ENCODE results near the gene NDUFB4.

DNA sequence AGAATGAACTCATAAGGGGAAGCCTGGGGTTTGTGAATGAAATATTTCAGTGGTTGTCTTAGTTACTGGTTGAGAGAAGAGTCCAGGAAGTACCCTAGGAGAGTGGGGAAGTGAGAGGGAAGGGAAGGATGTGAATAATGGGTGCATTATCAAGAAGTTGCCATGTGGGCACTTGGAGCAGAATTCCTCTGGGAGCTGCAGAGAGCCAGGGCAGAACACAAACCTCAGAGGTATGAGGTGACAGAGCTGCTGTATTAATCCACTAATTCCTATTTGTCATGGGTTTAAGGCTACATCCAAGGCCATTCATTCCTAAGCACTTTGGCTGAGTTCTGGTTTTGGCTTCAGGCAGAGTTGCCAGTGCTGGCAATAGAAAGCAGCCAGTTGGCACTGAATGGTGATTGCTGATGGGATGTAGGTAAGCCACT lies 29.0 kb downstream of the NDUFB4 start:
- TF ChIP-seq, protein P1, sequence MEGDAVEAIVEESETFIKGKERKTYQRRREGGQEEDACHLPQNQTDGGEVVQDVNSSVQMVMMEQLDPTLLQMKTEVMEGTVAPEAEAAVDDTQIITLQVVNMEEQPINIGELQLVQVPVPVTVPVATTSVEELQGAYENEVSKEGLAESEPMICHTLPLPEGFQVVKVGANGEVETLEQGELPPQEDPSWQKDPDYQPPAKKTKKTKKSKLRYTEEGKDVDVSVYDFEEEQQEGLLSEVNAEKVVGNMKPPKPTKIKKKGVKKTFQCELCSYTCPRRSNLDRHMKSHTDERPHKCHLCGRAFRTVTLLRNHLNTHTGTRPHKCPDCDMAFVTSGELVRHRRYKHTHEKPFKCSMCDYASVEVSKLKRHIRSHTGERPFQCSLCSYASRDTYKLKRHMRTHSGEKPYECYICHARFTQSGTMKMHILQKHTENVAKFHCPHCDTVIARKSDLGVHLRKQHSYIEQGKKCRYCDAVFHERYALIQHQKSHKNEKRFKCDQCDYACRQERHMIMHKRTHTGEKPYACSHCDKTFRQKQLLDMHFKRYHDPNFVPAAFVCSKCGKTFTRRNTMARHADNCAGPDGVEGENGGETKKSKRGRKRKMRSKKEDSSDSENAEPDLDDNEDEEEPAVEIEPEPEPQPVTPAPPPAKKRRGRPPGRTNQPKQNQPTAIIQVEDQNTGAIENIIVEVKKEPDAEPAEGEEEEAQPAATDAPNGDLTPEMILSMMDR (IDR thresholded peaks at IDR 0.05; ENCODE audit: insufficient read depth, low read depth, low read length) = no peak
- TF ChIP-seq EZH2 (IDR thresholded peaks at IDR 0.05; ENCODE audit: insufficient read depth, low read length) = no peak

Measured in astrocyte (in vitro differentiated cells and primary cell).